ENCODE results near the gene NELFA.

GRCh38 chr4:2045518-2045951 lies 36.8 kb upstream of the NELFA start:
- TF ChIP-seq POLR2A (IDR thresholded peaks at IDR 0.05) (no peak), CTCF (IDR thresholded peaks at IDR 0.05) (no peak)
